K562 (cell line): ENCODE results near the gene C2. TPM values are rescaled to one million over a fixed set of nuclear protein-coding genes. Genes with fewer than 3 reads are reported as not detected.

Experiments
- ATF1 ChIP-seq, 2 experiments: fragments of 450-650 bp in 1 of 2; IDR thresholded peaks; 2 replicates each; pipeline ENCODE4 v1.6.1; 2016; ENCODE audit warnings: missing compliant biosample characterization in 1 of 2, missing genetic modification characterization in 1 of 2
- CBFB ChIP-seq: sonication (generic); formaldehyde crosslinking; IDR thresholded peaks from 2 replicates; pipeline ENCODE4 v1.4.0; 2020; ENCODE audit warnings: mild to moderate bottlenecking, missing genetic modification reagents
- COPS2 ChIP-seq: fragments of 450-650 bp; conservative IDR thresholded peaks from 2 replicates; pipeline ENCODE4 v1.6.1; 2016; ENCODE audit warnings: mild to moderate bottlenecking, moderate library complexity
- FOXJ2 ChIP-seq: fragments of 200-800 bp; sonication (Bioruptor generic); IDR thresholded peaks from 2 replicates; pipeline ENCODE4 v1.6.1; 2016; ENCODE audit warnings: missing genetic modification characterization, missing compliant biosample characterization
- HDGF ChIP-seq: fragments of 450-650 bp; IDR thresholded peaks from 2 replicates; pipeline ENCODE4 v1.6.1; 2016
- HMG20A ChIP-seq: fragments of 450-650 bp; formaldehyde crosslinking; conservative IDR thresholded peaks from 2 replicates; pipeline ENCODE4 v1.4.0; 2020; ENCODE audit warnings: mild to moderate bottlenecking, mixed read lengths
- KAT7 ChIP-seq: sonication (generic); formaldehyde crosslinking; IDR thresholded peaks from 2 replicates; pipeline ENCODE4 v1.8.0; 2022; ENCODE audit warnings: missing genetic modification reagents, mild to moderate bottlenecking, borderline replicate concordance
- MLX ChIP-seq, 2 experiments: fragments of 450-650 bp in 1 of 2; sonication (generic) in 1 of 2; formaldehyde crosslinking; conservative IDR thresholded peaks; 2 replicates each; pipeline versions ENCODE4 v1.4.0 to v1.8.1; 2020 to 2022; ENCODE audit warnings: mild to moderate bottlenecking in 1 of 2, missing genetic modification reagents in 1 of 2
- ZBTB5 ChIP-seq: fragments of 450-650 bp; IDR thresholded peaks from 2 replicates; pipeline ENCODE4 v1.6.1; 2017; ENCODE audit warnings: antibody characterized with exemption
- ZNF165 ChIP-seq: fragments of 250-450 bp; sonication (Bioruptor Pico); IDR thresholded peaks from 2 replicates; pipeline ENCODE4 v1.4.0; 2020; ENCODE audit warnings: borderline replicate concordance
- polyA plus RNA-seq, 8 experiments: library from polyadenylated mRNA; depleted of rRNA in 4 of 8; stranded (reverse) in 5 of 8; unstranded in 3 of 8; fragments of >200 nt; fragmentation: Nextera tagmentation in 2 of 8; fragmentation: Illumina TruSeq in 1 of 8; extraction: Ambion mirVana in 2 of 8; extraction: Trizol in 1 of 8; gene quantifications; 2 replicates each; pipeline versions ENCODE4 v1.2.1 to v1.2.3, GENCODE V29; 2011 to 2014; ENCODE audit warnings: inconsistent platforms in 1 of 8, missing spikeins in 1 of 8
- total RNA-seq, 7 experiments: library from RNA; depleted of rRNA in 6 of 7; stranded (reverse); fragments of >200 nt in 6 of 7; fragmentation: Illumina TruSeq in 2 of 7; extraction: Trizol in 2 of 7; gene quantifications; 2 replicates each; pipeline versions ENCODE4 v1.2.1 to v1.2.3, GENCODE V29; 2011 to 2021; ENCODE audit warnings: low replicate concordance in 1 of 7
- TF ChIP-seq, protein P1 (sequence below), 2 experiments: IDR thresholded peaks; 2 replicates each; pipeline ENCODE4 v1.6.1; 2012; ENCODE audit warnings: improper control_type of control experiment in 2 of 2, low read depth in 2 of 2, low read length in 2 of 2, borderline replicate concordance in 1 of 2
- TF ChIP-seq, protein P2 (sequence below): fragments of 250-450 bp; sonication (Bioruptor Pico); IDR thresholded peaks from 2 replicates; pipeline ENCODE4 v1.5.0; 2021
- TF ChIP-seq, protein P3 (sequence below): fragments of 250-450 bp; sonication (Bioruptor Pico); IDR thresholded peaks from 2 replicates; pipeline ENCODE4 v1.8.0; 2021; ENCODE audit warnings: mild to moderate bottlenecking, moderate library complexity
- TF ChIP-seq, protein P4 (sequence below): fragments of 250-450 bp; sonication (Bioruptor Pico); IDR thresholded peaks from 2 replicates; pipeline ENCODE4 v1.5.0; 2020; ENCODE audit warnings: mild to moderate bottlenecking

The C2 gene
- total and polyA plus RNA-seq, 9 of the 15 experiments (the other 6 are each of a cell fraction or from before 2014, with no cell fraction given) = 0.05 to 1.1 (median 0.39) TPM; not detected in 1

DNA sequence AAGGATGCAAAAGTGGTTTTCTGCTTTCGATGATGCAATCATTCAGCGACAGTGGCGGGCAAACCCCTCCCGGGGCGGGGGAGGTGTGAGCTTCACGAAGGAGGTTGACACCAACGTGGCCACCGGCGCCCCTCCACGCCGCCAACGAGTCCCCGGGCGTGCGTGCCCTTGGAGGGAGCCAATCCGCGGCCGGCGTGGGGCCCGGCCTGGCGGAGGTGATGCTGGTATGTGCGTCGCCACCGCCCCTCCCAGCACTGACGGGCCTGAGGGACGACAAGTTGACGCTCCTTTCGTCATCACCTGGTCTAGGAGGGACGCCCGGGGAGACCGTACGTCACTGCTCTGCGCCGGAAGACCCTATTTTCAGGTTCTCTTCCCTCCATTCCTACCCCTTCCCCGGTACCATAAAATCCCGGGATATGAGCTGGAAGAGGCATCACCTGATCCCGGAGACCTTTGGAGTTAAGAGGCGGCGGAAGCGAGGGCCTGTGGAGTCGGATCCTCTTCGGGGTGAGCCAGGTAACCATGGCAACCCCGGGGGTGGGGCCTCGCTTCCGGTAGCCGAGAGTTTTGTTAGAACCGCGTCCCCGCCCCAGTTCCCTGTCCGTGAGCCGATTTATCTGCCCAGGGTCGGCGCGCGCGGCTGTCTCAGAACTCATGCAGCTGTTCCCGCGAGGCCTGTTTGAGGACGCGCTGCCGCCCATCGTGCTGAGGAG is 44.6 kb downstream of the C2 start, which contains the start of gene DXO (continued):
- TF ChIP-seq, protein P1, sequence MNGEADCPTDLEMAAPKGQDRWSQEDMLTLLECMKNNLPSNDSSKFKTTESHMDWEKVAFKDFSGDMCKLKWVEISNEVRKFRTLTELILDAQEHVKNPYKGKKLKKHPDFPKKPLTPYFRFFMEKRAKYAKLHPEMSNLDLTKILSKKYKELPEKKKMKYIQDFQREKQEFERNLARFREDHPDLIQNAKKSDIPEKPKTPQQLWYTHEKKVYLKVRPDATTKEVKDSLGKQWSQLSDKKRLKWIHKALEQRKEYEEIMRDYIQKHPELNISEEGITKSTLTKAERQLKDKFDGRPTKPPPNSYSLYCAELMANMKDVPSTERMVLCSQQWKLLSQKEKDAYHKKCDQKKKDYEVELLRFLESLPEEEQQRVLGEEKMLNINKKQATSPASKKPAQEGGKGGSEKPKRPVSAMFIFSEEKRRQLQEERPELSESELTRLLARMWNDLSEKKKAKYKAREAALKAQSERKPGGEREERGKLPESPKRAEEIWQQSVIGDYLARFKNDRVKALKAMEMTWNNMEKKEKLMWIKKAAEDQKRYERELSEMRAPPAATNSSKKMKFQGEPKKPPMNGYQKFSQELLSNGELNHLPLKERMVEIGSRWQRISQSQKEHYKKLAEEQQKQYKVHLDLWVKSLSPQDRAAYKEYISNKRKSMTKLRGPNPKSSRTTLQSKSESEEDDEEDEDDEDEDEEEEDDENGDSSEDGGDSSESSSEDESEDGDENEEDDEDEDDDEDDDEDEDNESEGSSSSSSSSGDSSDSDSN (IDR thresholded peaks at IDR 0.05; ENCODE audit: borderline replicate concordance in 1 of 2, low read depth in 2 of 2, low read length in 2 of 2) = peak; percentile 65 to 66; a peak in 3 of 4 replicates
- TF ChIP-seq ATF1 (CRISPR knock-in tag; IDR thresholded peaks at IDR 0.05) (peak; percentile 94), ATF1 (tag; IDR thresholded peaks at IDR 0.05) (peak; percentile 100), COPS2 (no peak), FOXJ2 (tag) (peak; percentile 88), ZNF165 (CRISPR knock-in tag) (peak; percentile 77; the same call in 1 of the 2 replicates), KAT7 (no peak; the same call in 1 of the 2 replicates), HMG20A (no peak), CBFB (CRISPR knock-in tag) (no peak), MLX (CRISPR knock-in tag; conservative IDR thresholded peaks at IDR 0.05) (peak in 1 of 2 experiments; percentile 23; a peak in 1 of 4 replicates), ZBTB5 (no peak), HDGF (no peak)
- TF ChIP-seq, protein P2, sequence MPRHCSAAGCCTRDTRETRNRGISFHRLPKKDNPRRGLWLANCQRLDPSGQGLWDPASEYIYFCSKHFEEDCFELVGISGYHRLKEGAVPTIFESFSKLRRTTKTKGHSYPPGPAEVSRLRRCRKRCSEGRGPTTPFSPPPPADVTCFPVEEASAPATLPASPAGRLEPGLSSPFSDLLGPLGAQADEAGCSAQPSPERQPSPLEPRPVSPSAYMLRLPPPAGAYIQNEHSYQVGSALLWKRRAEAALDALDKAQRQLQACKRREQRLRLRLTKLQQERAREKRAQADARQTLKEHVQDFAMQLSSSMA (CRISPR knock-in tag) = 0 out of 2 replicates have a peak, but pooled peaks have one; percentile 41
- TF ChIP-seq, protein P3, sequence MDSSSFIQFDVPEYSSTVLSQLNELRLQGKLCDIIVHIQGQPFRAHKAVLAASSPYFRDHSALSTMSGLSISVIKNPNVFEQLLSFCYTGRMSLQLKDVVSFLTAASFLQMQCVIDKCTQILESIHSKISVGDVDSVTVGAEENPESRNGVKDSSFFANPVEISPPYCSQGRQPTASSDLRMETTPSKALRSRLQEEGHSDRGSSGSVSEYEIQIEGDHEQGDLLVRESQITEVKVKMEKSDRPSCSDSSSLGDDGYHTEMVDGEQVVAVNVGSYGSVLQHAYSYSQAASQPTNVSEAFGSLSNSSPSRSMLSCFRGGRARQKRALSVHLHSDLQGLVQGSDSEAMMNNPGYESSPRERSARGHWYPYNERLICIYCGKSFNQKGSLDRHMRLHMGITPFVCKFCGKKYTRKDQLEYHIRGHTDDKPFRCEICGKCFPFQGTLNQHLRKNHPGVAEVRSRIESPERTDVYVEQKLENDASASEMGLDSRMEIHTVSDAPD (CRISPR knock-in tag) = no peak
- TF ChIP-seq, protein P4, sequence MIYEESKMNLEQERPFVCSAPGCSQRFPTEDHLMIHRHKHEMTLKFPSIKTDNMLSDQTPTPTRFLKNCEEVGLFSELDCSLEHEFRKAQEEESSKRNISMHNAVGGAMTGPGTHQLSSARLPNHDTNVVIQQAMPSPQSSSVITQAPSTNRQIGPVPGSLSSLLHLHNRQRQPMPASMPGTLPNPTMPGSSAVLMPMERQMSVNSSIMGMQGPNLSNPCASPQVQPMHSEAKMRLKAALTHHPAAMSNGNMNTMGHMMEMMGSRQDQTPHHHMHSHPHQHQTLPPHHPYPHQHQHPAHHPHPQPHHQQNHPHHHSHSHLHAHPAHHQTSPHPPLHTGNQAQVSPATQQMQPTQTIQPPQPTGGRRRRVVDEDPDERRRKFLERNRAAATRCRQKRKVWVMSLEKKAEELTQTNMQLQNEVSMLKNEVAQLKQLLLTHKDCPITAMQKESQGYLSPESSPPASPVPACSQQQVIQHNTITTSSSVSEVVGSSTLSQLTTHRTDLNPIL (CRISPR knock-in tag) = peak; percentile 9; the same call in 1 of the 2 replicates
